Measurements from ENCODE around the gene VRK3. TPM values are rescaled to one million over a fixed set of nuclear protein-coding genes. Genes with fewer than 3 reads are reported as not detected.

Gene VRK3
- total RNA-seq, 1 experiment from 2014 or later, result 33.4 TPM

DNA sequence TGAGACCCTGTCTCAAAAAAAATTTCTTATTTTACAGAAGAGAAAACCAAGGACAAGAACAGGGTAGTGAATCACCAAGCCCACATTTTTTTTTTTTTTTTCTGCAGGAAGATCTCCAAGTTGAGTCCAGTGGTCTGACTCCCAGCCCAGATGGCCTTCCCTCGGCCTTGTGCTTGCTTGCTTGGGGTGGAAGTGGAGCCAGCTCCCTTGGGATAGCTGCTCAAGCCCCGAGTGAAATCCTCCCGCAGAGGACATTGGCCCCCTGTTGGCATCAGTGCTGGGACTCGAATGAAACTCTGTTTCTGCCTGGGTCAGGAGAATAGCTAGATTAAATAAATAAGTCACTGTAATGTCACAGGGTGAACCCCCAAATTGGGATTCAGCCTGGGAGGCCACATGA, 86.5 kb downstream of the VRK3 start (continued):
- TF ChIP-seq NFE2L1 (CRISPR knock-in tag; IDR thresholded peaks at IDR 0.05), result no peak
- no peak for TF ChIP-seq CREB1 (CRISPR knock-in tag; IDR thresholded peaks at IDR 0.05)
- TF ChIP-seq, protein P1, sequence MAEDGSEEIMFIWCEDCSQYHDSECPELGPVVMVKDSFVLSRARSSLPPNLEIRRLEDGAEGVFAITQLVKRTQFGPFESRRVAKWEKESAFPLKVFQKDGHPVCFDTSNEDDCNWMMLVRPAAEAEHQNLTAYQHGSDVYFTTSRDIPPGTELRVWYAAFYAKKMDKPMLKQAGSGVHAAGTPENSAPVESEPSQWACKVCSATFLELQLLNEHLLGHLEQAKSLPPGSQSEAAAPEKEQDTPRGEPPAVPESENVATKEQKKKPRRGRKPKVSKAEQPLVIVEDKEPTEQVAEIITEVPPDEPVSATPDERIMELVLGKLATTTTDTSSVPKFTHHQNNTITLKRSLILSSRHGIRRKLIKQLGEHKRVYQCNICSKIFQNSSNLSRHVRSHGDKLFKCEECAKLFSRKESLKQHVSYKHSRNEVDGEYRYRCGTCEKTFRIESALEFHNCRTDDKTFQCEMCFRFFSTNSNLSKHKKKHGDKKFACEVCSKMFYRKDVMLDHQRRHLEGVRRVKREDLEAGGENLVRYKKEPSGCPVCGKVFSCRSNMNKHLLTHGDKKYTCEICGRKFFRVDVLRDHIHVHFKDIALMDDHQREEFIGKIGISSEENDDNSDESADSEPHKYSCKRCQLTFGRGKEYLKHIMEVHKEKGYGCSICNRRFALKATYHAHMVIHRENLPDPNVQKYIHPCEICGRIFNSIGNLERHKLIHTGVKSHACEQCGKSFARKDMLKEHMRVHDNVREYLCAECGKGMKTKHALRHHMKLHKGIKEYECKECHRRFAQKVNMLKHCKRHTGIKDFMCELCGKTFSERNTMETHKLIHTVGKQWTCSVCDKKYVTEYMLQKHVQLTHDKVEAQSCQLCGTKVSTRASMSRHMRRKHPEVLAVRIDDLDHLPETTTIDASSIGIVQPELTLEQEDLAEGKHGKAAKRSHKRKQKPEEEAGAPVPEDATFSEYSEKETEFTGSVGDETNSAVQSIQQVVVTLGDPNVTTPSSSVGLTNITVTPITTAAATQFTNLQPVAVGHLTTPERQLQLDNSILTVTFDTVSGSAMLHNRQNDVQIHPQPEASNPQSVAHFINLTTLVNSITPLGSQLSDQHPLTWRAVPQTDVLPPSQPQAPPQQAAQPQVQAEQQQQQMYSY (CRISPR knock-in tag; IDR thresholded peaks at IDR 0.05), result no peak
- TF ChIP-seq, protein P2, sequence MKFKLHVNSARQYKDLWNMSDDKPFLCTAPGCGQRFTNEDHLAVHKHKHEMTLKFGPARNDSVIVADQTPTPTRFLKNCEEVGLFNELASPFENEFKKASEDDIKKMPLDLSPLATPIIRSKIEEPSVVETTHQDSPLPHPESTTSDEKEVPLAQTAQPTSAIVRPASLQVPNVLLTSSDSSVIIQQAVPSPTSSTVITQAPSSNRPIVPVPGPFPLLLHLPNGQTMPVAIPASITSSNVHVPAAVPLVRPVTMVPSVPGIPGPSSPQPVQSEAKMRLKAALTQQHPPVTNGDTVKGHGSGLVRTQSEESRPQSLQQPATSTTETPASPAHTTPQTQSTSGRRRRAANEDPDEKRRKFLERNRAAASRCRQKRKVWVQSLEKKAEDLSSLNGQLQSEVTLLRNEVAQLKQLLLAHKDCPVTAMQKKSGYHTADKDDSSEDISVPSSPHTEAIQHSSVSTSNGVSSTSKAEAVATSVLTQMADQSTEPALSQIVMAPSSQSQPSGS (CRISPR knock-in tag; IDR thresholded peaks at IDR 0.05; ENCODE audit: borderline replicate concordance, low read depth), result no peak

DNA sequence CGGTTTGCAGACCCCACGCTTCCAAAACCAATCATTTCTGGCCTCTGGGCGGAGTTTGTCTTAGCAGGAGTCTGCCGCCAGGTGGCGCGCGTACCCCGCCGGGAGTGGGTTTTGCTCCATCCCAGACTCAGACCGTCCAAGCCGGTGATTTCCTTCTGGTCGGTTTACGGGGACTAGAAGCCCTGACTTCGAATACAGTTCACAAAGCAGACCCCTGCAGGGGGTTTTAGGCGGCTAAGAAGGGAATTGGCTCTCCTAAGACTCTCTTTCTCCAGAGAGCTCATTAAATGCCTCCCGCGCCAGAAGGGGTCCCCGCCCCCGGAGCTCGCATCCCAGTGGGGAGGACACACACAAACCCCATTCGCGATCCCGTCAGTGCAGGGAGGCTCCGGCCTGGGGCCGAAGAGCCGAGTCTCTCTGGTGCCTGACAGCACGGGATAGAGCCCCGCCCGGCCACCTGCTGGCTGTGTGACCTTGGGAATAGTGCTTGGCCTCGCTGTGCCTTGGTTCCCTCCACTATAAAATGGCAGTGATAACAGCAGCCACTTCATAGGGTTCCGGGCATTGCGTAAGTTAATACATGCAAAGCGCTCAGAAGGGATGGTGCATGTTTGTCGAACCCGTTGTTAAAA, 87.3 kb downstream of the VRK3 start:
- no peak overlapping the region for H3K27ac Mint-ChIP-seq
- TF ChIP-seq, protein P3, sequence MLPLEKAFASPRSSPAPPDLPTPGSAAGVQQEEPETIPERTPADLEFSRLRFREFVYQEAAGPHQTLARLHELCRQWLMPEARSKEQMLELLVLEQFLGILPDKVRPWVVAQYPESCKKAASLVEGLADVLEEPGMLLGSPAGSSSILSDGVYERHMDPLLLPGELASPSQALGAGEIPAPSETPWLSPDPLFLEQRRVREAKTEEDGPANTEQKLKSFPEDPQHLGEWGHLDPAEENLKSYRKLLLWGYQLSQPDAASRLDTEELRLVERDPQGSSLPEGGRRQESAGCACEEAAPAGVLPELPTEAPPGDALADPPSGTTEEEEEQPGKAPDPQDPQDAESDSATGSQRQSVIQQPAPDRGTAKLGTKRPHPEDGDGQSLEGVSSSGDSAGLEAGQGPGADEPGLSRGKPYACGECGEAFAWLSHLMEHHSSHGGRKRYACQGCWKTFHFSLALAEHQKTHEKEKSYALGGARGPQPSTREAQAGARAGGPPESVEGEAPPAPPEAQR (CRISPR knock-in tag; IDR thresholded peaks at IDR 0.05), result no peak
- TF ChIP-seq, protein P4, sequence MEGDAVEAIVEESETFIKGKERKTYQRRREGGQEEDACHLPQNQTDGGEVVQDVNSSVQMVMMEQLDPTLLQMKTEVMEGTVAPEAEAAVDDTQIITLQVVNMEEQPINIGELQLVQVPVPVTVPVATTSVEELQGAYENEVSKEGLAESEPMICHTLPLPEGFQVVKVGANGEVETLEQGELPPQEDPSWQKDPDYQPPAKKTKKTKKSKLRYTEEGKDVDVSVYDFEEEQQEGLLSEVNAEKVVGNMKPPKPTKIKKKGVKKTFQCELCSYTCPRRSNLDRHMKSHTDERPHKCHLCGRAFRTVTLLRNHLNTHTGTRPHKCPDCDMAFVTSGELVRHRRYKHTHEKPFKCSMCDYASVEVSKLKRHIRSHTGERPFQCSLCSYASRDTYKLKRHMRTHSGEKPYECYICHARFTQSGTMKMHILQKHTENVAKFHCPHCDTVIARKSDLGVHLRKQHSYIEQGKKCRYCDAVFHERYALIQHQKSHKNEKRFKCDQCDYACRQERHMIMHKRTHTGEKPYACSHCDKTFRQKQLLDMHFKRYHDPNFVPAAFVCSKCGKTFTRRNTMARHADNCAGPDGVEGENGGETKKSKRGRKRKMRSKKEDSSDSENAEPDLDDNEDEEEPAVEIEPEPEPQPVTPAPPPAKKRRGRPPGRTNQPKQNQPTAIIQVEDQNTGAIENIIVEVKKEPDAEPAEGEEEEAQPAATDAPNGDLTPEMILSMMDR (IDR thresholded peaks at IDR 0.05), result peak; percentile 92
- ChIA-PET POLR2A (no interaction called here), CTCF (interaction anchor here (0.7 to 2.5 kb wide), 20 partner anchors 8 to 87 kb away, joined by 3 to 41 read pairs (median 6); partner anchors contain the start of genes NUP62, VRK3 and ZNF473)
- no peaks in the 10 kb centered on the region for H3K9me3 Mint-ChIP-seq
- no peaks in the 10 kb centered on the region for H3K36me3 Mint-ChIP-seq
- no peaks in the 10 kb centered on the region; the same call in 1 of the 2 replicates for H3K27me3 Mint-ChIP-seq (ENCODE audit: low read depth)
- H3K4me3 Mint-ChIP-seq, result peak overlapping the region; percentile 51
- no peaks in the 10 kb centered on the region for H3K4me1 Mint-ChIP-seq
- DNase-seq (ENCODE audit: low spot score), result peak; percentile 90
- ATAC-seq, result peak; percentile 86

DNA sequence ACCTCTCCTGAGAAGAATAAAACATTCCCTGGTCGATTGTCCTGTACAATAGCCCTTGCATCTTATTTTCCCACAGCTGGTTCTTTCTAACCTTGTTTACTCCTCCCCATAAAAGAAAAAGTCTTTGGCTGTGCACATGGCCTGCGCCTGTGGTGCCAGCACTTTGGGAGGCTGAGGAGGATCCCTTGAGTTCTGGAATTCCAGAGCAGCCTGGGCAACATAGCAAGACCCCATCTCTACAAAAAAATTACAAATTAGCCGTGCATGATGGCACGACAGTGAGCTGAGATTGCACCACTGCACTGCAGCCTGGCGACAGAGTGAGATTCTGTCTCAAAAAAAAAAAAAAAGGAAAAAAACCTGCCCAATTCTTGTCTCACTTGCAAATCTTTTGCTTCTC, 88.6 kb downstream of the VRK3 start:
- no peak for DNase-seq (ENCODE audit: low spot score)
- no peak overlapping the region for H3K4me3 Mint-ChIP-seq
- no peaks in the 10 kb centered on the region for H3K36me3 Mint-ChIP-seq
- H3K9me3 Mint-ChIP-seq, result no peaks in the 10 kb centered on the region
- TF ChIP-seq, protein P5, sequence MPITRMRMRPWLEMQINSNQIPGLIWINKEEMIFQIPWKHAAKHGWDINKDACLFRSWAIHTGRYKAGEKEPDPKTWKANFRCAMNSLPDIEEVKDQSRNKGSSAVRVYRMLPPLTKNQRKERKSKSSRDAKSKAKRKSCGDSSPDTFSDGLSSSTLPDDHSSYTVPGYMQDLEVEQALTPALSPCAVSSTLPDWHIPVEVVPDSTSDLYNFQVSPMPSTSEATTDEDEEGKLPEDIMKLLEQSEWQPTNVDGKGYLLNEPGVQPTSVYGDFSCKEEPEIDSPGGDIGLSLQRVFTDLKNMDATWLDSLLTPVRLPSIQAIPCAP (CRISPR knock-in tag; IDR thresholded peaks at IDR 0.05), result no peak
- TF ChIP-seq MYBL2 (CRISPR knock-in tag; IDR thresholded peaks at IDR 0.05) (no peak), NR3C1 (CRISPR knock-in tag; conservative IDR thresholded peaks at IDR 0.05; ENCODE audit: low read depth) (no peak), ETV6 (CRISPR knock-in tag; IDR thresholded peaks at IDR 0.05) (no peak), CBFB (CRISPR knock-in tag; IDR thresholded peaks at IDR 0.05; ENCODE audit: low read depth) (no peak)
- TF ChIP-seq, protein P6, sequence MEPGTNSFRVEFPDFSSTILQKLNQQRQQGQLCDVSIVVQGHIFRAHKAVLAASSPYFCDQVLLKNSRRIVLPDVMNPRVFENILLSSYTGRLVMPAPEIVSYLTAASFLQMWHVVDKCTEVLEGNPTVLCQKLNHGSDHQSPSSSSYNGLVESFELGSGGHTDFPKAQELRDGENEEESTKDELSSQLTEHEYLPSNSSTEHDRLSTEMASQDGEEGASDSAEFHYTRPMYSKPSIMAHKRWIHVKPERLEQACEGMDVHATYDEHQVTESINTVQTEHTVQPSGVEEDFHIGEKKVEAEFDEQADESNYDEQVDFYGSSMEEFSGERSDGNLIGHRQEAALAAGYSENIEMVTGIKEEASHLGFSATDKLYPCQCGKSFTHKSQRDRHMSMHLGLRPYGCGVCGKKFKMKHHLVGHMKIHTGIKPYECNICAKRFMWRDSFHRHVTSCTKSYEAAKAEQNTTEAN (CRISPR knock-in tag; IDR thresholded peaks at IDR 0.05), result no peak
- TF ChIP-seq, protein P7, sequence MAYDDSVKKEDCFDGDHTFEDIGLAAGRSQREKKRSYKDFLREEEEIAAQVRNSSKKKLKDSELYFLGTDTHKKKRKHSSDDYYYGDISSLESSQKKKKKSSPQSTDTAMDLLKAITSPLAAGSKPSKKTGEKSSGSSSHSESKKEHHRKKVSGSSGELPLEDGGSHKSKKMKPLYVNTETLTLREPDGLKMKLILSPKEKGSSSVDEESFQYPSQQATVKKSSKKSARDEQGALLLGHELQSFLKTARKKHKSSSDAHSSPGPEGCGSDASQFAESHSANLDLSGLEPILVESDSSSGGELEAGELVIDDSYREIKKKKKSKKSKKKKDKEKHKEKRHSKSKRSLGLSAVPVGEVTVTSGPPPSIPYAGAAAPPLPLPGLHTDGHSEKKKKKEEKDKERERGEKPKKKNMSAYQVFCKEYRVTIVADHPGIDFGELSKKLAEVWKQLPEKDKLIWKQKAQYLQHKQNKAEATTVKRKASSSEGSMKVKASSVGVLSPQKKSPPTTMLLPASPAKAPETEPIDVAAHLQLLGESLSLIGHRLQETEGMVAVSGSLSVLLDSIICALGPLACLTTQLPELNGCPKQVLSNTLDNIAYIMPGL (CRISPR knock-in tag; IDR thresholded peaks at IDR 0.05), result no peak
- TF ChIP-seq, protein P1 (CRISPR knock-in tag; IDR thresholded peaks at IDR 0.05), result no peak
- TF ChIP-seq, protein P8, sequence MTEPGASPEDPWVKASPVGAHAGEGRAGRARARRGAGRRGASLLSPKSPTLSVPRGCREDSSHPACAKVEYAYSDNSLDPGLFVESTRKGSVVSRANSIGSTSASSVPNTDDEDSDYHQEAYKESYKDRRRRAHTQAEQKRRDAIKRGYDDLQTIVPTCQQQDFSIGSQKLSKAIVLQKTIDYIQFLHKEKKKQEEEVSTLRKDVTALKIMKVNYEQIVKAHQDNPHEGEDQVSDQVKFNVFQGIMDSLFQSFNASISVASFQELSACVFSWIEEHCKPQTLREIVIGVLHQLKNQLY (CRISPR knock-in tag; IDR thresholded peaks at IDR 0.05), result no peak
- ChIA-PET POLR2A (no interaction called here), CTCF (interaction anchor here (0.6 to 1.9 kb wide), 5 partner anchors 12 to 376 kb away, joined by 3 to 7 read pairs (median 3); no protein-coding TSS in a partner anchor)
- no peak overlapping the region for H3K27ac Mint-ChIP-seq
- no peak for ATAC-seq
- H3K4me1 Mint-ChIP-seq, result no peaks in the 10 kb centered on the region
- no peaks in the 10 kb centered on the region; the same call in 1 of the 2 replicates for H3K27me3 Mint-ChIP-seq (ENCODE audit: low read depth)

Measured in WTC11 (cell line).